DMS 273 treated with DMSO at 0.1 percent for 48 hours (cell line): ENCODE results near the gene APOC4.

Experiments
- DNase-seq: peaks from one replicate; lab custom pipeline; 2025; lab: John Stamatoyannopoulos, UW

The APOC4 gene

DNA sequence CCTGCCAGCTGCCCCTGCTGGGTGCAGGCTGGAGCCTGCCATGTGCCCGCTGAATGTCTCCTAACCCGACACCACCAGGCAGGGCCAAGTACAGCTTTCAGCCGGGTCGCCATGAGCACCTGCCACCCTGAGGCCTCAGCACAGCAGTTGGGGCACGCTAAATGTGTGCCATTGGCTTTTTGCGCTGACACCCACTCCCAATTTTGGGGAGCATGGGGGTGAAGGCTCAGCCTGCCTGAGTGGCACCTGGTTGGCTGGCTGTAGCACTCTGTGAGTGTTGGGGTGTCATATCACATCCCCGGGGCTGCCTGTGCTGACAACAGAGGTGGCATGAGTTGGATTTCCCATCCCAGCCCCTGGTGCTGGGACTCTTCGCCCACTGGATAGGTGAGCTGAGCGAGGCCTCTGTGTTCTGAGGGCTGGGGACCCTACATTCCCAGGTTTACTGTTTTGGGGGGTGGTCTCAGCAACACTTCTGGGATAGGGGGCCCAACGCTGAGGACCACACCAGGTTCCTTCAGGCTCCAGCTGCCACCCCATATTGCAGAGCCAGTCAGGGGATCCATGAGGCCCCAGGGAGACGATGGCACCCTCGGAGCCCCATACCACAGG, 52.0 kb downstream of the APOC4 start:
- no peak for DNase-seq
